Ecto neural progenitor cell (in vitro differentiated cells): ENCODE results near the gene ARHGEF4.

Experiments used
- DNase-seq: peaks from one replicate; pipeline ENCODE4 v3.0.0-alpha.2; 2018; ENCODE audit warnings: low spot score

ARHGEF4 gene

GRCh38 chr2:131039101-131039440 lies 202.4 kb downstream of the ARHGEF4 start:
- no peak for DNase-seq

- no peak for DNase-seq
These were observed 202.8 kb downstream of the ARHGEF4 start for GRCh38 chr2:131039535-131039907.

GRCh38 chr2:131039908-131040660 lies 203.4 kb downstream of the ARHGEF4 start:
- DNase-seq = no peak

GRCh38 chr2:131040661-131041401 lies 204.1 kb downstream of the ARHGEF4 start:
- DNase-seq = no peak

- no peak for DNase-seq
These were observed 204.9 kb downstream of the ARHGEF4 start for GRCh38 chr2:131041402-131042147.

GRCh38 chr2:131042148-131042775 lies 205.5 kb downstream of the ARHGEF4 start:
- no peak for DNase-seq

- no peak for DNase-seq
These were observed 206.7 kb downstream of the ARHGEF4 start for GRCh38 chr2:131043199-131044074.

GRCh38 chr2:131044075-131044756 lies 207.5 kb downstream of the ARHGEF4 start:
- DNase-seq = no peak

GRCh38 chr2:131044757-131045150 lies 208.0 kb downstream of the ARHGEF4 start:
- DNase-seq = no peak

- no peak for DNase-seq
These were observed 208.7 kb downstream of the ARHGEF4 start for GRCh38 chr2:131045286-131046027.

- no peak for DNase-seq
These were observed 209.6 kb downstream of the ARHGEF4 start for GRCh38 chr2:131046028-131046917.

- no peak for DNase-seq
These were observed 210.4 kb downstream of the ARHGEF4 start for GRCh38 chr2:131046918-131047652.

- DNase-seq = no peak
These were observed 211.3 kb downstream of the ARHGEF4 start for GRCh38 chr2:131047920-131048560.

- DNase-seq = no peak
These were observed 211.9 kb downstream of the ARHGEF4 start for GRCh38 chr2:131048641-131049040.

- no peak for DNase-seq
These were observed 212.5 kb downstream of the ARHGEF4 start for GRCh38 chr2:131049150-131049718.

GRCh38 chr2:131050896-131051295 lies 214.2 kb downstream of the ARHGEF4 start:
- DNase-seq = no peak

- DNase-seq = no peak
These were observed 216.1 kb downstream of the ARHGEF4 start for GRCh38 chr2:131052741-131053263.
